Fibroblast of skin of left biceps (primary cell): Measurements from ENCODE around the gene BAIAP3.

Source experiments
- DNase-seq, 2 experiments: peaks; one replicate each; pipeline ENCODE4 v3.0.0-alpha.2; 2013; ENCODE audit warnings: low read depth in 2 of 2

BAIAP3 gene

GRCh38 chr16:1392826-1393225 lies 59.4 kb downstream of the BAIAP3 start:
- no peak for DNase-seq

- DNase-seq, result no peak
These were observed 60.2 kb downstream of the BAIAP3 start for GRCh38 chr16:1393613-1394176.

GRCh38 chr16:1394367-1394951 lies 61.0 kb downstream of the BAIAP3 start:
- DNase-seq, result no peak

- no peak for DNase-seq
These were observed 62.1 kb downstream of the BAIAP3 start for GRCh38 chr16:1395444-1396031.

GRCh38 chr16:1397779-1398178 lies 64.3 kb downstream of the BAIAP3 start:
- DNase-seq, result no peak

- DNase-seq, result no peak
These were observed 64.9 kb downstream of the BAIAP3 start for GRCh38 chr16:1398351-1398750.
